Measurements from ENCODE around the gene TCFL5. TPM values are rescaled to one million over a fixed set of nuclear protein-coding genes. Genes with fewer than 3 reads are reported as not detected.

TCFL5 gene
- total and polyA plus RNA-seq, 12 donors: 2.5 to 8.3 (median 6.4) TPM

DNA sequence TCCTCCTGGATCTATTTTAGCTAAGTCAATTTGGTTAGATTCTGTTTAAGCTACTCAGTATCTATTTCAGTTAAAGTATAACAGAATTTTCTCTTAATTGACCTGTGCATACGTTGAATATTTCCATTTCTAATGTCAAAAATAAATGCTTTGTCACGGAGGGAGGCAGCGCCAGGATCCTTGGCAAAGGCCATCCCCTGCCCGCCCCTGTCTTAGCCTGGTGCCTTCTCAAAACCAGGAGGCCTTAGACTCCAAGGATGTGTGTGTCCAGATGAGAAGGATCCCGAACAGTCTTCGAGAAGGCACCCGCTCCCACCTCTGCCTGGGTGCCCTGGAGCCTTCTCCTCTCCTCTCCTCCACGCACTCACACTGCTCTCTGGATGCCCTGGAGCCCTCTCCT is 22.4 kb downstream of the TCFL5 start:
- intact Hi-C loops (cut with DNase I): no loop called here
- peaks cover 0 to 5% (median 0%) of the 10 kb centered on the region in 9 donors for H3K4me1 ChIP-seq
- TF ChIP-seq, protein P1, sequence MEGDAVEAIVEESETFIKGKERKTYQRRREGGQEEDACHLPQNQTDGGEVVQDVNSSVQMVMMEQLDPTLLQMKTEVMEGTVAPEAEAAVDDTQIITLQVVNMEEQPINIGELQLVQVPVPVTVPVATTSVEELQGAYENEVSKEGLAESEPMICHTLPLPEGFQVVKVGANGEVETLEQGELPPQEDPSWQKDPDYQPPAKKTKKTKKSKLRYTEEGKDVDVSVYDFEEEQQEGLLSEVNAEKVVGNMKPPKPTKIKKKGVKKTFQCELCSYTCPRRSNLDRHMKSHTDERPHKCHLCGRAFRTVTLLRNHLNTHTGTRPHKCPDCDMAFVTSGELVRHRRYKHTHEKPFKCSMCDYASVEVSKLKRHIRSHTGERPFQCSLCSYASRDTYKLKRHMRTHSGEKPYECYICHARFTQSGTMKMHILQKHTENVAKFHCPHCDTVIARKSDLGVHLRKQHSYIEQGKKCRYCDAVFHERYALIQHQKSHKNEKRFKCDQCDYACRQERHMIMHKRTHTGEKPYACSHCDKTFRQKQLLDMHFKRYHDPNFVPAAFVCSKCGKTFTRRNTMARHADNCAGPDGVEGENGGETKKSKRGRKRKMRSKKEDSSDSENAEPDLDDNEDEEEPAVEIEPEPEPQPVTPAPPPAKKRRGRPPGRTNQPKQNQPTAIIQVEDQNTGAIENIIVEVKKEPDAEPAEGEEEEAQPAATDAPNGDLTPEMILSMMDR (IDR thresholded peaks at IDR 0.05): no peak
- H3K36me3 ChIP-seq: no peaks in the 10 kb centered on the region
- no peak overlapping the region for H3K4me3 ChIP-seq
- WGBS, 2 donors: 93 to 94% methylated on average over 8 of the region's 8 CpGs
- no peak overlapping the region for H3K27ac ChIP-seq
- peaks cover 0 to 5% (median 0%) of the 10 kb centered on the region in 7 donors for H3K27me3 ChIP-seq
- DNase-seq (no peak), ATAC-seq (no peak)
- no peaks in the 10 kb centered on the region for H3K9me3 ChIP-seq

- H3K4me3 ChIP-seq: no peak overlapping the region
- no peaks in the 10 kb centered on the region for H3K36me3 ChIP-seq
- intact Hi-C loops (cut with DNase I): no loop called here
- peaks cover 0 to 5% (median 0%) of the 10 kb centered on the region in 7 donors for H3K27me3 ChIP-seq
- WGBS, 2 donors: 82 to 85% methylated on average over 27 of the region's 27 CpGs
- H3K9me3 ChIP-seq: no peaks in the 10 kb centered on the region
- TF ChIP-seq, protein P1 (IDR thresholded peaks at IDR 0.05): no peak
- peak in 1 of 2 donors; percentile 17 for DNase-seq
- peaks cover 0 to 5% (median 0%) of the 10 kb centered on the region in 9 donors for H3K4me1 ChIP-seq
- peak in 4 of 8 donors; percentile 23 to 56 (median 40) for ATAC-seq
- no peak overlapping the region for H3K27ac ChIP-seq
Measured at GRCh38 chr20:62838128-62838891, 23.3 kb downstream of the TCFL5 start.

DNA sequence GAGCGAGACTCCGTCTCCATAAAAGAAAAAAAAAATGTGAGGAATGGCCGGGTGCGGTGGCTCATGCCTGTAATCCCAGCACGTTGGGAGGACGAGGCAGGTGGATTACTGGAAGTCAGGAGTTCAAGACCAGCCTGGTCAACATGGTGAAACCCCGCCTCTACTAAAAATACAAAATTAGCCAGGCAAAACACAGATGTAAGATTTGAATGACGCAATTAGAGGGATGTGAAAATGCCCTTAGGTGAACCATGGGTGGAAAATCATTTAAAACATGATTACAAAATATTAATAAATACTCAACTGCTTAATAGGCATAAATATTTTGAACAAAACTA is 23.9 kb downstream of the TCFL5 start:
- no peak for DNase-seq
- no peak for ATAC-seq

DNA sequence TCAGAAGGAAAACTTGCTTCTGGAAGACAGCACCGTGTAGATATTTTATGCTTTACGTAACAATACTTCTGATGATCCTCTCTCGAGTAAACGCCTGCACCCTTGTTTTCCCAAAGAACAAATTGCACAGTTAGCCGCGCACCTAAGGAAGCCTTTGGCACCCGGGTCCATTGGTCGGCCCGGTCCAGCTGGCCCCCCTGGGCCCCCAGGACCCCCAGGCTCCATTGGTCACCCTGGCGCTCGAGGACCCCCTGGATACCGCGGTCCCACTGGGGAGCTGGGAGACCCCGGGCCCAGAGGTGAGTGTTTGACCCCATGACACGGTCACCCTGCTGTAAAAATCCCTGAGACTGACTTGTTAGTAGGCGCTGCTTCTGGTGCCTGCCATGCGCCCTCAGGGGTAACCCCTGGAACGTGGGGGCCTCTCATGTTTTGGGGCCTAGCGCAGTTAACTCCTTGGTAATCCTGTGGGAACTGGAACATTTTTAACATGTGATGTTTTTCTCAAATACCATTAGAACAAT is 24.6 kb downstream of the TCFL5 start:
- Histone ChIP-seq H3K36me3 (no peaks in the 10 kb centered on the region), H3K27me3 (peaks cover 0 to 5% (median 0%) of the 10 kb centered on the region in 7 donors), H3K27ac (no peak overlapping the region), H3K9me3 (no peaks in the 10 kb centered on the region), H3K4me3 (no peak overlapping the region), H3K4me1 (peaks cover 0 to 10% (median 0%) of the 10 kb centered on the region in 9 donors)
- intact Hi-C loops (cut with DNase I): no loop called here
- WGBS, 2 donors: 92 to 93% methylated on average over 19 of the region's 19 CpGs
- ATAC-seq: no peak
- no peak for DNase-seq
- TF ChIP-seq, protein P1 (IDR thresholded peaks at IDR 0.05): no peak

More for the DNA sequence above, 23.9 kb downstream of the TCFL5 start:
- Histone ChIP-seq H3K27me3 (peaks cover 0 to 5% (median 0%) of the 10 kb centered on the region in 7 donors), H3K27ac (no peak overlapping the region), H3K4me1 (peaks cover 0 to 5% (median 0%) of the 10 kb centered on the region in 9 donors), H3K9me3 (no peaks in the 10 kb centered on the region), H3K4me3 (no peak overlapping the region), H3K36me3 (no peaks in the 10 kb centered on the region)
- WGBS, 2 donors: 90 to 92% methylated on average over 8 of the region's 8 CpGs
- TF ChIP-seq, protein P1 (IDR thresholded peaks at IDR 0.05): no peak
- intact Hi-C loops (cut with DNase I): no loop called here

All from heart right ventricle (tissue), 16 donors.